CD4-positive, alpha-beta memory T cell (primary cell): Measurements from ENCODE around the gene FAM234A. TPM values are rescaled to one million over a fixed set of nuclear protein-coding genes. Genes with fewer than 3 reads are reported as not detected.
"Not testable (repeated sequence)": the region's sequence is repeated elsewhere in the genome, so short reads cannot be mapped to it uniquely, and the experiment has no call there.

ENCODE experiments used
- CTCF ChIA-PET: fragments of 350-600 bp; sonication (Branson Sonifier 250); formaldehyde crosslinking; loops from one replicate; lab custom pipeline; 2021; ENCODE audit warnings: inconsistent platforms; ENCODE audit not compliant: partially characterized antibody; lab: Charles Lee
- POLR2A ChIA-PET: fragments of 350-600 bp; sonication (Branson Sonifier 250); formaldehyde crosslinking; loops from one replicate; lab custom pipeline; 2021; ENCODE audit not compliant: partially characterized antibody; lab: Charles Lee
- DNase-seq, 5 donors: peaks; one replicate each; pipeline versions ENCODE4 v3.0.0 to v3.0.0-alpha.2; 2020 to 2022; ENCODE audit warnings: mixed read lengths in 1 of 5
- H3K27ac ChIP-seq: one replicate; pipeline ENCODE4 v1.7.0; 2013; ENCODE audit warnings: low read depth, low read length
- H3K27me3 ChIP-seq: 2 replicates; pipeline ENCODE4 v1.7.0; 2013; ENCODE audit warnings: mild to moderate bottlenecking, low read length, moderate library complexity; ENCODE audit not compliant: insufficient read depth
- H3K36me3 ChIP-seq: 2 replicates; pipeline ENCODE4 v1.7.0; 2013; ENCODE audit warnings: mild to moderate bottlenecking, low read length, moderate library complexity; ENCODE audit not compliant: insufficient read depth
- H3K4me1 ChIP-seq: 2 replicates; pipeline ENCODE4 v1.7.0; 2013; ENCODE audit warnings: mild to moderate bottlenecking, low read length, moderate library complexity; ENCODE audit not compliant: insufficient read depth
- H3K4me3 ChIP-seq, 2 donors: one replicate each; pipeline ENCODE4 v1.7.0; 2013; ENCODE audit warnings: low read length in 2 of 2, mild to moderate bottlenecking in 1 of 2
- H3K9me3 ChIP-seq, 2 donors: one replicate each; pipeline ENCODE4 v1.7.0; 2013; ENCODE audit warnings: low read length in 2 of 2, control low read depth in 1 of 2; ENCODE audit not compliant: control insufficient read depth in 1 of 2
- H3K27ac Mint-ChIP-seq, 7 donors: one replicate each; pipeline ENCODE4 v1.8.0; 2020 to 2021; ENCODE audit warnings: mixed read lengths in 7 of 7, mild to moderate bottlenecking in 6 of 7, inconsistent platforms in 3 of 7, moderate library complexity in 3 of 7
- H3K27me3 Mint-ChIP-seq, 2 donors: one replicate each; pipeline ENCODE4 v1.8.0; 2020 to 2021; ENCODE audit warnings: mixed read lengths in 2 of 2
- H3K36me3 Mint-ChIP-seq, 2 donors: one replicate each; pipeline ENCODE4 v1.8.0; 2020 to 2021; ENCODE audit warnings: mixed read lengths in 2 of 2, inconsistent platforms in 1 of 2, mild to moderate bottlenecking in 1 of 2
- H3K4me1 Mint-ChIP-seq, 4 donors: one replicate each; pipeline ENCODE4 v1.8.0; 2020 to 2021; ENCODE audit warnings: mixed read lengths in 4 of 4, mild to moderate bottlenecking in 1 of 4
- H3K4me3 Mint-ChIP-seq, 8 donors: one replicate each; pipeline ENCODE4 v1.8.0; 2020 to 2021; ENCODE audit warnings: mixed read lengths in 8 of 8, mild to moderate bottlenecking in 7 of 8, moderate library complexity in 6 of 8, inconsistent platforms in 3 of 8
- H3K9me3 Mint-ChIP-seq, 8 donors: one replicate each; pipeline ENCODE4 v1.8.0; 2020 to 2021; ENCODE audit warnings: mixed read lengths in 8 of 8, mild to moderate bottlenecking in 5 of 8, inconsistent platforms in 3 of 8, moderate library complexity in 1 of 8
- intact Hi-C: fragments of 100-400 bp; cut with micrococcal nuclease; formaldehyde crosslinking; loops from one replicate; pipeline ENCODE4 v1.15.1; 2023
- polyA plus RNA-seq, 2 donors: library from polyadenylated mRNA; unstranded; fragments of 300-500 nt; fragmentation: Illumina TruSeq; gene quantifications; one replicate each; pipeline ENCODE4 v1.2.3, GENCODE V29; 2021
- total RNA-seq, 2 experiments: library from RNA; stranded (reverse); gene quantifications; one replicate each; pipeline ENCODE4 v1.2.3, GENCODE V29; 2021

Gene FAM234A
- total and polyA plus RNA-seq, 4 experiments from 2014 or later: 18.2 to 41.1 (median 34.9) TPM

GRCh38 chr16:191831-192230 is 42.8 kb upstream of the FAM234A start:
- intact Hi-C loops: no loop called here
- DNase-seq: no peak
- Histone ChIP-seq H3K27ac (no peak overlapping the region), H3K4me3 (no peak overlapping the region), H3K4me1 (no peaks in the 10 kb centered on the region), H3K9me3 (no peaks in the 10 kb centered on the region), H3K36me3 (peaks cover 60% of the 10 kb centered on the region), H3K27me3 (no peaks in the 10 kb centered on the region)
- peaks cover 0 to 4% (median 3%) of the 10 kb centered on the region in 4 donors for H3K4me1 Mint-ChIP-seq
- H3K36me3 Mint-ChIP-seq: peaks cover 29 to 72% of the 10 kb centered on the region in 2 donors
- H3K27ac Mint-ChIP-seq: peak overlapping the region in 5 of 7 donors; percentile 19 to 60 (median 36)
- H3K9me3 Mint-ChIP-seq: peaks cover 0 to 2% (median 0%) of the 10 kb centered on the region in 8 donors
- H3K27me3 Mint-ChIP-seq: no peaks in the 10 kb centered on the region
- ChIA-PET CTCF (interaction anchor here (0.5 to 2.0 kb wide), 5 partner anchors 9 to 306 kb away, joined by 3 to 5 read pairs (median 4); no protein-coding TSS in a partner anchor), POLR2A (interaction anchor here (0.6 kb wide), 1 partner anchor 38 kb away, joined by 3 read pairs; the partner anchor contains the start of gene LUC7L)
- H3K4me3 Mint-ChIP-seq: no peak overlapping the region

- peak overlapping the region in 1 of 7 donors; percentile 62 for H3K27ac Mint-ChIP-seq
- no peak for DNase-seq
- ChIA-PET POLR2A (interaction anchor here (0.6 kb wide), 1 partner anchor 188 kb away, joined by 5 read pairs; no protein-coding TSS in a partner anchor), CTCF (interaction anchor here (1.1 to 2.0 kb wide), 2 partner anchors 11 to 96 kb away, joined by 5 read pairs; no protein-coding TSS in a partner anchor)
- H3K9me3 ChIP-seq: no peaks in the 10 kb centered on the region
- H3K36me3 ChIP-seq: peaks cover 66% of the 10 kb centered on the region
- H3K27ac ChIP-seq: no peak overlapping the region
- H3K36me3 Mint-ChIP-seq: peaks cover 34 to 75% of the 10 kb centered on the region in 2 donors
- no peaks in the 10 kb centered on the region for H3K4me1 ChIP-seq
- H3K4me3 ChIP-seq: no peak overlapping the region
- no peaks in the 10 kb centered on the region for H3K27me3 ChIP-seq
- no peaks in the 10 kb centered on the region for H3K9me3 Mint-ChIP-seq
- intact Hi-C loops: no loop called here
- H3K4me3 Mint-ChIP-seq: no peak overlapping the region
- no peaks in the 10 kb centered on the region for H3K27me3 Mint-ChIP-seq
- peaks cover 0 to 4% (median 3%) of the 10 kb centered on the region in 4 donors for H3K4me1 Mint-ChIP-seq
Observed at GRCh38 chr16:192686-193085, 41.9 kb upstream of the FAM234A start.

GRCh38 chr16:193441-193840 is 41.2 kb upstream of the FAM234A start:
- H3K27ac Mint-ChIP-seq: no peak overlapping the region
- intact Hi-C loops: no loop called here
- DNase-seq: no peak
- H3K4me3 ChIP-seq: no peak overlapping the region
- peaks cover 70% of the 10 kb centered on the region for H3K36me3 ChIP-seq
- no peaks in the 10 kb centered on the region for H3K9me3 Mint-ChIP-seq
- ChIA-PET POLR2A (no interaction called here), CTCF (no interaction called here)
- H3K27me3 Mint-ChIP-seq: no peaks in the 10 kb centered on the region
- H3K27ac ChIP-seq: no peak overlapping the region
- H3K4me3 Mint-ChIP-seq: no peak overlapping the region
- H3K9me3 ChIP-seq: no peaks in the 10 kb centered on the region
- H3K4me1 Mint-ChIP-seq: peaks cover 0 to 4% (median 3%) of the 10 kb centered on the region in 4 donors
- no peaks in the 10 kb centered on the region for H3K4me1 ChIP-seq
- H3K36me3 Mint-ChIP-seq: peaks cover 36 to 77% of the 10 kb centered on the region in 2 donors
- H3K27me3 ChIP-seq: no peaks in the 10 kb centered on the region

- intact Hi-C loops: no loop called here
- peaks cover 71% of the 10 kb centered on the region for H3K36me3 ChIP-seq
- CTCF ChIA-PET: no interaction called here
Observed at GRCh38 chr16:194516-194915, 40.1 kb upstream of the FAM234A start.

GRCh38 chr16:200388-200787 is 34.2 kb upstream of the FAM234A start:
- DNase-seq: no peak
- Mint-ChIP-seq H3K36me3 (peaks cover 32 to 54% of the 10 kb centered on the region in 2 donors), H3K4me1 (no peaks in the 10 kb centered on the region), H3K4me3 (no peak overlapping the region), H3K9me3 (no peaks in the 10 kb centered on the region), H3K27me3 (no peaks in the 10 kb centered on the region), H3K27ac (no peak overlapping the region)
- no peak overlapping the region for H3K27ac ChIP-seq
- H3K4me3 ChIP-seq: no peak overlapping the region
- ChIA-PET POLR2A (no interaction called here), CTCF (no interaction called here)
- H3K36me3 ChIP-seq: peaks cover 43% of the 10 kb centered on the region
- H3K4me1 ChIP-seq: no peaks in the 10 kb centered on the region
- no peaks in the 10 kb centered on the region for H3K27me3 ChIP-seq
- no peaks in the 10 kb centered on the region for H3K9me3 ChIP-seq
- intact Hi-C loops: no loop called here

More at GRCh38 chr16:194516-194915, 40.1 kb upstream of the FAM234A start:
- no peaks in the 10 kb centered on the region for H3K27me3 Mint-ChIP-seq
- no peaks in the 10 kb centered on the region for H3K9me3 Mint-ChIP-seq
- no peaks in the 10 kb centered on the region for H3K27me3 ChIP-seq
- no peak overlapping the region for H3K27ac ChIP-seq
- no peaks in the 10 kb centered on the region for H3K9me3 ChIP-seq
- H3K4me1 ChIP-seq: no peaks in the 10 kb centered on the region
- H3K4me1 Mint-ChIP-seq: no peaks in the 10 kb centered on the region
- H3K4me3 ChIP-seq: no peak overlapping the region
- H3K36me3 Mint-ChIP-seq: peaks cover 37 to 74% of the 10 kb centered on the region in 2 donors
- POLR2A ChIA-PET: no interaction called here
- DNase-seq: no peak
- peak overlapping the region in 1 of 7 donors; percentile 15 for H3K27ac Mint-ChIP-seq
- no peak overlapping the region for H3K4me3 Mint-ChIP-seq

- Mint-ChIP-seq H3K36me3 (peaks cover 45 to 57% of the 10 kb centered on the region in 2 donors), H3K9me3 (no peaks in the 10 kb centered on the region), H3K4me1 (peaks cover 0 to 3% (median under 1%) of the 10 kb centered on the region in 4 donors), H3K27ac (no peak overlapping the region), H3K4me3 (no peak overlapping the region), H3K27me3 (no peaks in the 10 kb centered on the region)
- Histone ChIP-seq H3K4me3 (no peak overlapping the region), H3K36me3 (peaks cover 51% of the 10 kb centered on the region), H3K4me1 (no peaks in the 10 kb centered on the region), H3K27me3 (no peaks in the 10 kb centered on the region), H3K9me3 (no peaks in the 10 kb centered on the region), H3K27ac (no peak overlapping the region)
- intact Hi-C loops: no loop called here
- POLR2A ChIA-PET: no interaction called here
- CTCF ChIA-PET: no interaction called here
- DNase-seq: no peak
Observed at GRCh38 chr16:203246-203645, 31.4 kb upstream of the FAM234A start.

- H3K9me3 ChIP-seq, H3K27ac Mint-ChIP-seq, H3K4me1 ChIP-seq, CTCF ChIA-PET, H3K27me3 Mint-ChIP-seq, DNase-seq, H3K4me3 ChIP-seq, POLR2A ChIA-PET, H3K27me3 ChIP-seq, intact Hi-C loops, H3K9me3 Mint-ChIP-seq, H3K4me3 Mint-ChIP-seq, H3K4me1 Mint-ChIP-seq, H3K27ac ChIP-seq: not testable (repeated sequence)
- peaks cover 41 to 57% of the 10 kb centered on the region in 2 donors for H3K36me3 Mint-ChIP-seq
- peaks cover 47% of the 10 kb centered on the region for H3K36me3 ChIP-seq
Observed at GRCh38 chr16:204046-204445, 30.6 kb upstream of the FAM234A start.
